Stomach (tissue), 9 donors: Measurements from ENCODE around the gene GAK. TPM values are rescaled to one million over a fixed set of nuclear protein-coding genes. Genes with fewer than 3 reads are reported as not detected.
A peak's percentile ranks its signal among the peaks of the same experiment; 100 is the strongest.
"Not testable (repeated sequence)": the region's sequence is repeated elsewhere in the genome, so short reads cannot be mapped to it uniquely, and the experiment has no call there.

Source experiments
- DNase-seq, 2 donors: peaks; one replicate each; pipeline versions ENCODE4 v3.0.0 to v3.0.0-alpha.2; 2013 to 2019
- H3K27ac ChIP-seq, 5 donors: fragments of 200-600 bp in 4 of 5; sonication (generic) in 4 of 5; one replicate each; pipeline ENCODE4 v1.5.1; 2013 to 2019; ENCODE audit warnings: mild to moderate bottlenecking in 1 of 5, moderate library complexity in 1 of 5
- H3K27me3 ChIP-seq, 3 donors: fragments of 200-600 bp; sonication (generic); one replicate each; pipeline ENCODE4 v1.5.1; 2017 to 2019; ENCODE audit warnings: mixed run types in 1 of 3
- H3K36me3 ChIP-seq, 4 donors: fragments of 200-600 bp; sonication (generic); 1 replicate in 3 of 4; 2 replicates in 1 of 4; pipeline ENCODE4 v1.5.1; 2016 to 2019
- H3K4me1 ChIP-seq, 4 donors: fragments of 200-600 bp; sonication (generic); one replicate each; pipeline ENCODE4 v1.5.1; 2016 to 2019
- H3K4me3 ChIP-seq, 4 donors: fragments of 200-600 bp; sonication (generic) in 3 of 4; one replicate each; pipeline ENCODE4 v1.5.1; 2016 to 2019; ENCODE audit warnings: mild to moderate bottlenecking in 1 of 4
- H3K9me3 ChIP-seq, 4 donors: fragments of 200-600 bp; sonication (generic); one replicate each; pipeline ENCODE4 v1.5.1; 2016 to 2019
- CTCF ChIP-seq, 7 experiments: fragments of 450-650 bp in 4 of 7; fragments of 200-600 bp in 3 of 7; sonication (generic) in 3 of 7; IDR thresholded peaks; one replicate each; pipeline ENCODE4 v1.5.1; 2016 to 2019; ENCODE audit warnings: antibody characterized with exemption in 7 of 7, control low read depth in 2 of 7, mild to moderate bottlenecking in 1 of 7
- EP300 ChIP-seq: sonication (generic); formaldehyde crosslinking; IDR thresholded peaks from one replicate; pipeline ENCODE4 v1.6.1; 2017; ENCODE audit warnings: antibody characterized with exemption
- POLR2A ChIP-seq, 4 donors: fragments of 450-650 bp; IDR thresholded peaks; one replicate each; pipeline ENCODE4 v1.6.1; 2016; ENCODE audit warnings: antibody characterized with exemption in 4 of 4, control low read depth in 2 of 4, mild to moderate bottlenecking in 1 of 4, moderate library complexity in 1 of 4
- POLR2AphosphoS5 ChIP-seq, 3 donors: sonication (generic); formaldehyde crosslinking; IDR thresholded peaks; one replicate each; pipeline ENCODE4 v1.6.1; 2016; ENCODE audit warnings: antibody characterized with exemption in 3 of 3
- WGBS, 5 donors: extraction: QIAGEN DNeasy Blood & Tissue Kit in 3 of 5; methylation state at CpG; one replicate each; pipeline versions ENCODE4 v1.1.5 to v1.1.7; 2013 to 2018; 5-methylcytosine and 5-hydroxymethylcytosine counted together
- intact Hi-C: fragments of 100-400 bp; cut with DNase I; formaldehyde crosslinking; loops from one replicate; pipeline ENCODE4 v1.15.1; 2023; ENCODE audit warnings: low total_unique reads
- polyA plus RNA-seq, 3 donors: library from polyadenylated mRNA; stranded (reverse); fragments of 200-250 nt; gene quantifications; one replicate each; pipeline ENCODE4 v1.2.3, GENCODE V29; 2013
- total RNA-seq, 5 donors: library from RNA; depleted of rRNA; stranded (reverse); fragments of >200 nt; gene quantifications; one replicate each; pipeline versions ENCODE4 v1.1.0 to v1.2.3, GENCODE V29; 2014 to 2016
- donor health status: healthy with polysubstance abuse.
- donor health status: Bipolar disorder and iron deficiency.
- donor health status: healthy.

The GAK gene
- total and polyA plus RNA-seq, 8 donors: 71.8 to 503 (median 157) TPM

- intact Hi-C loops: no loop called here
- Histone ChIP-seq H3K9me3 (no peaks in the 10 kb centered on the region), H3K4me1 (no peaks in the 10 kb centered on the region), H3K4me3 (no peak overlapping the region), H3K36me3 (no peaks in the 10 kb centered on the region), H3K27me3 (peaks cover 0 to 52% (median 0%) of the 10 kb centered on the region in 3 donors), H3K27ac (no peak overlapping the region)
- TF ChIP-seq EP300: no peak
- DNase-seq: no peak
- WGBS, 5 donors: 81 to 88% (median 85%) methylated on average over 27 to 30 of the region's 30 CpGs
Measured at GRCh38 chr4:808860-809570, 123.1 kb downstream of the GAK start.

GRCh38 chr4:807792-808191 is 124.3 kb downstream of the GAK start:
- intact Hi-C loops: no loop called here
- Histone ChIP-seq H3K27ac (no peak overlapping the region), H3K4me3 (no peak overlapping the region), H3K36me3 (no peaks in the 10 kb centered on the region), H3K4me1 (no peaks in the 10 kb centered on the region), H3K27me3 (peaks cover 0 to 40% (median 0%) of the 10 kb centered on the region in 3 donors), H3K9me3 (no peaks in the 10 kb centered on the region)
- no peak for TF ChIP-seq POLR2AphosphoS5 (IDR thresholded peaks at IDR 0.05)
- TF ChIP-seq EP300: no peak
- no peak for TF ChIP-seq CTCF (IDR thresholded peaks at IDR 0.05)
- no peak for TF ChIP-seq POLR2A (IDR thresholded peaks at IDR 0.05)
- 38 to 63% (median 50%) methylated on average over 5 of the region's 5 CpGs for WGBS, 5 donors
- DNase-seq: peak in 1 of 2 donors; percentile 37

- peaks cover 0 to 32% (median 0%) of the 10 kb centered on the region in 3 donors for H3K27me3 ChIP-seq
- 82 to 95% (median 90%) methylated on average over 4 of the region's 4 CpGs for WGBS, 5 donors
- intact Hi-C loops: not testable (repeated sequence)
Measured at GRCh38 chr4:806979-807378, 125.1 kb downstream of the GAK start.

GRCh38 chr4:804804-805203 is 127.3 kb downstream of the GAK start:
- Histone ChIP-seq H3K4me1 (no peaks in the 10 kb centered on the region), H3K9me3 (no peaks in the 10 kb centered on the region), H3K27me3 (peaks cover 0 to 15% (median 0%) of the 10 kb centered on the region in 3 donors), H3K27ac (no peak overlapping the region), H3K36me3 (no peaks in the 10 kb centered on the region), H3K4me3 (no peak overlapping the region)
- DNase-seq: no peak
- no peak for TF ChIP-seq POLR2AphosphoS5 (IDR thresholded peaks at IDR 0.05)
- no peak for TF ChIP-seq CTCF (IDR thresholded peaks at IDR 0.05)
- no peak for TF ChIP-seq POLR2A (IDR thresholded peaks at IDR 0.05)
- no peak for TF ChIP-seq EP300
- intact Hi-C loops: no loop called here
- 71 to 89% (median 81%) methylated on average over 33 to 44 of the region's 44 CpGs for WGBS, 5 donors

More at GRCh38 chr4:806979-807378, 125.1 kb downstream of the GAK start:
- not testable (repeated sequence) for H3K4me3 ChIP-seq, H3K9me3 ChIP-seq, DNase-seq, H3K27ac ChIP-seq, H3K4me1 ChIP-seq, H3K36me3 ChIP-seq

GRCh38 chr4:803884-804283 is 128.2 kb downstream of the GAK start:
- peaks cover 0 to 8% (median 0%) of the 10 kb centered on the region in 3 donors for H3K27me3 ChIP-seq
- intact Hi-C loops: no loop called here
- H3K9me3 ChIP-seq: no peaks in the 10 kb centered on the region
- DNase-seq: no peak
- 87 to 95% (median 92%) methylated on average over 13 of the region's 13 CpGs for WGBS, 5 donors
- no peaks in the 10 kb centered on the region for H3K36me3 ChIP-seq
- no peak for TF ChIP-seq EP300
- TF ChIP-seq CTCF (IDR thresholded peaks at IDR 0.05): no peak
- no peak for TF ChIP-seq POLR2A (IDR thresholded peaks at IDR 0.05)
- H3K4me1 ChIP-seq: no peaks in the 10 kb centered on the region
- no peak overlapping the region for H3K27ac ChIP-seq
- no peak overlapping the region for H3K4me3 ChIP-seq
